ENCODE measurements around the gene HERC2.

GRCh38 chr15:28169366-28169765 lies 152.6 kb downstream of the HERC2 start:
- TF ChIP-seq POLR2A (IDR thresholded peaks at IDR 0.05), result no peak
- TF ChIP-seq, protein P1, sequence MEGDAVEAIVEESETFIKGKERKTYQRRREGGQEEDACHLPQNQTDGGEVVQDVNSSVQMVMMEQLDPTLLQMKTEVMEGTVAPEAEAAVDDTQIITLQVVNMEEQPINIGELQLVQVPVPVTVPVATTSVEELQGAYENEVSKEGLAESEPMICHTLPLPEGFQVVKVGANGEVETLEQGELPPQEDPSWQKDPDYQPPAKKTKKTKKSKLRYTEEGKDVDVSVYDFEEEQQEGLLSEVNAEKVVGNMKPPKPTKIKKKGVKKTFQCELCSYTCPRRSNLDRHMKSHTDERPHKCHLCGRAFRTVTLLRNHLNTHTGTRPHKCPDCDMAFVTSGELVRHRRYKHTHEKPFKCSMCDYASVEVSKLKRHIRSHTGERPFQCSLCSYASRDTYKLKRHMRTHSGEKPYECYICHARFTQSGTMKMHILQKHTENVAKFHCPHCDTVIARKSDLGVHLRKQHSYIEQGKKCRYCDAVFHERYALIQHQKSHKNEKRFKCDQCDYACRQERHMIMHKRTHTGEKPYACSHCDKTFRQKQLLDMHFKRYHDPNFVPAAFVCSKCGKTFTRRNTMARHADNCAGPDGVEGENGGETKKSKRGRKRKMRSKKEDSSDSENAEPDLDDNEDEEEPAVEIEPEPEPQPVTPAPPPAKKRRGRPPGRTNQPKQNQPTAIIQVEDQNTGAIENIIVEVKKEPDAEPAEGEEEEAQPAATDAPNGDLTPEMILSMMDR (IDR thresholded peaks at IDR 0.05), result no peak

Data from stomach (tissue), 4 donors.